ENCODE data around the gene ATP2C2. TPM values are rescaled to one million over a fixed set of nuclear protein-coding genes. Genes with fewer than 3 reads are reported as not detected.
"Not testable (repeated sequence)": the region's sequence is repeated elsewhere in the genome, so short reads cannot be mapped to it uniquely, and the experiment has no call there.

ATP2C2 gene
- total RNA-seq, 1 donor from 2014 or later: 6.8 TPM

DNA sequence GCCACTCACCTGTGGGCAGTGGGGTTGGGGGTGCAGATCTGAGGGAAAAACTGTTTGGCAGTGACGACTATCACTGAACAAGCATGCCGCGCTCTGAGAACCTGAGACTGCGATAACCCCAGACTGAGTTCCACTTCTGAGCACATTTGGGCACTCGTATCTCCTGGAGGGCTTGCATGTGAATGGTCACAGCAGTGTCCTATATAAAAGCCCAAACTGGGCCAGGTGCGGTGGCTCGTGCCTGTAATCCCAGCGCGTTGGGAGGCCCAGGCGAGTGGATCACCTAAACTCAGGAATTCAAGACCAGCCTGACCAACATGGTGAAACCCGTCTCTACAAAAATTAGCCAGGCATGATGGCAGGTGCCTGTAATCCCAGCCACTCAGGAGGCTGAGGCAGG lies 18.7 kb downstream of the ATP2C2 start:
- Mint-ChIP-seq H3K4me3 (ENCODE audit: low read depth) (no peak overlapping the region), H3K4me1 (ENCODE audit: low read depth) (no peaks in the 10 kb centered on the region), H3K36me3 (ENCODE audit: insufficient read depth) (peaks cover 3% of the 10 kb centered on the region), H3K27me3 (peaks cover 3% of the 10 kb centered on the region), H3K9me3 (ENCODE audit: low read depth) (peaks cover 12% of the 10 kb centered on the region), H3K27ac (no peak overlapping the region)
- TF ChIP-seq, protein P1, sequence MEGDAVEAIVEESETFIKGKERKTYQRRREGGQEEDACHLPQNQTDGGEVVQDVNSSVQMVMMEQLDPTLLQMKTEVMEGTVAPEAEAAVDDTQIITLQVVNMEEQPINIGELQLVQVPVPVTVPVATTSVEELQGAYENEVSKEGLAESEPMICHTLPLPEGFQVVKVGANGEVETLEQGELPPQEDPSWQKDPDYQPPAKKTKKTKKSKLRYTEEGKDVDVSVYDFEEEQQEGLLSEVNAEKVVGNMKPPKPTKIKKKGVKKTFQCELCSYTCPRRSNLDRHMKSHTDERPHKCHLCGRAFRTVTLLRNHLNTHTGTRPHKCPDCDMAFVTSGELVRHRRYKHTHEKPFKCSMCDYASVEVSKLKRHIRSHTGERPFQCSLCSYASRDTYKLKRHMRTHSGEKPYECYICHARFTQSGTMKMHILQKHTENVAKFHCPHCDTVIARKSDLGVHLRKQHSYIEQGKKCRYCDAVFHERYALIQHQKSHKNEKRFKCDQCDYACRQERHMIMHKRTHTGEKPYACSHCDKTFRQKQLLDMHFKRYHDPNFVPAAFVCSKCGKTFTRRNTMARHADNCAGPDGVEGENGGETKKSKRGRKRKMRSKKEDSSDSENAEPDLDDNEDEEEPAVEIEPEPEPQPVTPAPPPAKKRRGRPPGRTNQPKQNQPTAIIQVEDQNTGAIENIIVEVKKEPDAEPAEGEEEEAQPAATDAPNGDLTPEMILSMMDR (IDR thresholded peaks at IDR 0.05; ENCODE audit: unreplicated experiment): no peak
- DNase-seq (ENCODE audit: low spot score, unreplicated experiment): no peak

DNA sequence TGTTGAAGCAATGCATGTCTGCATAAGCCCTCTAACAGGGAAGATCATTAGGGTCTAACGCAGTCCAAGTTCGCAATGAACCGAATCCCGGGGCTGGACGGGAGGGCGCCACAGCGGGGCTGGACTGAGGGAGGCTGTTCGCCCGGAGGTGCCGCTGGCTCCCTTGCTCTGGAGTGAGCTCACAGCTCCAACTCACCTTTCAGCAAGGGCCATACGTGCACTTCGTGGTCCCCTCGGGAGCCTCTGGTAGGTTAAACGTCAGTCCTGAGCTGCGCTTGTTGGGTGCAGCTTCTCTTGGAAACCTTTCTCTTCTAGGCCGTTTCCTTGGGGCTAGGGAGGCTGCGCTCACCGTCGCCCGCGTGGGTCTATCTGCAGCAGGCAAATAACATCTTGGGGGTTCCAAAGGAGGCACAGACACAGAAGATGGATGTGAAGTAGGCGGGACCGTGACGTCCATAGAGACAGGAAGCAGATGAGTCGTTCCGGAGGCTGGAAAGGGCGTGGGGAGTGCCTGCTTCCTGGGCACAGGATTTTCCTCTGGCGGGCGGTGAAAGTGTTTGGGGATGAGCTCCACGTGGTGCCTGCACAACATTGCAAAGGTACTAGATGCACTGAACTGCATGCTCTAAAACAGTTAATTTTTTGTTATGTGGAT lies 21.9 kb downstream of the ATP2C2 start:
- TF ChIP-seq, protein P1 (IDR thresholded peaks at IDR 0.05; ENCODE audit: unreplicated experiment): no peak
- no peaks in the 10 kb centered on the region for H3K4me1 Mint-ChIP-seq (ENCODE audit: low read depth)
- H3K4me3 Mint-ChIP-seq (ENCODE audit: low read depth): no peak overlapping the region
- H3K27ac Mint-ChIP-seq: no peak overlapping the region
- no peaks in the 10 kb centered on the region for H3K36me3 Mint-ChIP-seq (ENCODE audit: insufficient read depth)
- peaks cover 6% of the 10 kb centered on the region for H3K27me3 Mint-ChIP-seq
- DNase-seq (ENCODE audit: low spot score, unreplicated experiment): no peak
- H3K9me3 Mint-ChIP-seq (ENCODE audit: low read depth): peaks cover 3% of the 10 kb centered on the region

DNA sequence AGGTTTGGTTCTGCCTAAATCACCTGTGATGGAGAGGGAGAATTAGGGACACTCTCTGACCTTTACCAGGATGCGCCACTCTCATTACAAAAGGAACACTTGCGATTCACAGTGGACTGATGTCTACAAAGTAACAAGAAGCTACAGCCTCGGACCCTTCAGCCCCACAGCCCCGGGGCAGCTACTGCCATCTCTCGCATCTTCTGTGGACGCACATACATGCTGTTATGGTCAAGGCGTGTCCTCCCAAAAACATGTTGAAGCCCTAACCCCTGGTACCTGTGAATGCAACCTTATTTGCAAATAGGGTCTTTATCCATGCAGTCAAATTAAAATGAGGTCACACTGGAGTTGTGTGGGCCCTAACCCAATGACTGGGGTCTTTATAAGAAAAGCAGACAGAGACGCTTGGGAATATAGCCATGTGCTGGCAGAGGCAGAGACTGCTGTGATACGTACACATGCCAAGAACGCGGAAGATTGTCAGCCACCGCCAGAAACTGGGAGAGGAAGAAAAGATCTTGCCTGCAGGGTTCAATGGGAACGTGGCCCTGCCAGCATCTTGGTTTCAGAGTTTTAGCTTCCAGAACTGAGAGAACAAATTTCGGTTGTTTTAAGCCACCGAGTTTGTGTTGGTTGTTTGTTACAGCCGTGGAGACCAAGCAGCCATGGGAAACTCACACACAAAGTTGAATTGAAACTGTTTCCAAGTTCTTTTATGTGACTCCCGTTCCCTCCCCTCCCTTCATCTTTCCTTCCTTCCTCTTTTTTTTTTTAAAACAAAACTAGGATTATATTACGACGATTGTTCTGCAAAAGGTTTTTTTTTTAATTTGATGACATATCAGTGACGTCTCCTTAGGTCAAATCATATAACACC lies 23.1 kb downstream of the ATP2C2 start:
- H3K4me1 Mint-ChIP-seq (ENCODE audit: low read depth): peaks cover 3% of the 10 kb centered on the region
- TF ChIP-seq, protein P1 (IDR thresholded peaks at IDR 0.05; ENCODE audit: unreplicated experiment): no peak
- H3K4me3 Mint-ChIP-seq (ENCODE audit: low read depth): no peak overlapping the region
- no peak for DNase-seq (ENCODE audit: low spot score, unreplicated experiment)
- no peak overlapping the region for H3K27ac Mint-ChIP-seq
- no peaks in the 10 kb centered on the region for H3K9me3 Mint-ChIP-seq (ENCODE audit: low read depth)
- no peaks in the 10 kb centered on the region for H3K36me3 Mint-ChIP-seq (ENCODE audit: insufficient read depth)
- H3K27me3 Mint-ChIP-seq: peaks cover 9% of the 10 kb centered on the region

DNA sequence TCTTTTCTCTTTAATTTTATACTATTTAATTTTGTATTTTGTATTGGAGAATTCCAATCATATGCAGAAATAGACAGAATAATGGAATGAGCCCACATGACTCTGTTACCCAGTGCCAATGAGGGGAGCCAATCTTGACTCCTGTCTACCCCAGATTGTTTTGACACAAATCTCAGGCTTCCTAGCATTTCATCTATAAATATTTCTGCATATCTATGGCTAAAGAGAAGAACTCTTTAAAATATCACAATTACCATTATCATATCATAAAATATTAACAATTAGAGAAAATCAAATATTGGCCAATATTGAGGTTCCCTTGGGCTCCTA lies 23.7 kb downstream of the ATP2C2 start:
- Mint-ChIP-seq H3K4me3 (ENCODE audit: low read depth) (no peak overlapping the region), H3K36me3 (ENCODE audit: insufficient read depth) (no peaks in the 10 kb centered on the region), H3K27me3 (peaks cover 13% of the 10 kb centered on the region), H3K9me3 (ENCODE audit: low read depth) (no peaks in the 10 kb centered on the region), H3K4me1 (ENCODE audit: low read depth) (peaks cover 7% of the 10 kb centered on the region), H3K27ac (no peak overlapping the region)
- no peak for DNase-seq (ENCODE audit: low spot score, unreplicated experiment)
- TF ChIP-seq, protein P1 (IDR thresholded peaks at IDR 0.05; ENCODE audit: unreplicated experiment): no peak

DNA sequence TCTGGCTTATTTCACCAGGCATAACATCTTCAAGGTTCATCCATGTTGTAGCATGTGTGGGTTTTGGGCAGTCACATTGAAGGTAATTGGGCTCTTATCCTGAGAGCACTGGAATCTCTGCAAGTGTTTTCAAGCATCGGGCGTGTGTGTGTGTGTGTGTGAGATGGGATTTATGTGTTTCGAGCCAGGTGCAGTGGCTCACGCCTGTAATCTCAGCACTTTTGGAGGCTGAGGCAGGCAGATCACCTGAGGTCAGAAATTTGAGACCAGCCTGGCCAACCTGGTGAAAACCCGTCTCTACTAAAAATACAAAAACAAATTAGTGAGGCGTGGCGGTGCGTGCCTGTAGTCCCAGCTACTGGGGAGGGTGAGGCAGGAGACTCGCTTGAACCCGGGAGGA lies 27.7 kb downstream of the ATP2C2 start:
- H3K4me1 Mint-ChIP-seq (ENCODE audit: low read depth); H3K9me3 Mint-ChIP-seq (ENCODE audit: low read depth); H3K36me3 Mint-ChIP-seq (ENCODE audit: insufficient read depth); H3K27ac Mint-ChIP-seq; H3K4me3 Mint-ChIP-seq (ENCODE audit: low read depth); DNase-seq (ENCODE audit: low spot score, unreplicated experiment): not testable (repeated sequence)
- H3K27me3 Mint-ChIP-seq: peaks cover 13% of the 10 kb centered on the region
